DMS53 treated with DMSO at 0.1 percent for 48 hours (cell line): Measurements from ENCODE around the gene CSAG1.
"Not testable (repeated sequence)": the region's sequence is repeated elsewhere in the genome, so short reads cannot be mapped to it uniquely, and the experiment has no call there.

ENCODE experiments used
- DNase-seq: peaks from one replicate; lab custom pipeline; 2025; ENCODE audit not compliant: unreplicated experiment; lab: John Stamatoyannopoulos, UW

The CSAG1 gene

DNA sequence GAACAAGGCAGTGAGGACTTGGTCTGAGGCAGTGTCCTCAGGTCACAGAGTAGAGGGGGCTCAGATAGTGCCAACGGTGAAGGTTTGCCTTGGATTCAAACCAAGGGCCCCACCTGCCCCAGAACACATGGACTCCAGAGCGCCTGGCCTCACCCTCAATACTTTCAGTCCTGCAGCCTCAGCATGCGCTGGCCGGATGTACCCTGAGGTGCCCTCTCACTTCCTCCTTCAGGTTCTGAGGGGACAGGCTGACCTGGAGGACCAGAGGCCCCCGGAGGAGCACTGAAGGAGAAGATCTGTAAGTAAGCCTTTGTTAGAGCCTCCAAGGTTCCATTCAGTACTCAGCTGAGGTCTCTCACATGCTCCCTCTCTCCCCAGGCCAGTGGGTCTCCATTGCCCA is 33.1 kb downstream of the CSAG1 start:
- not testable (repeated sequence) for DNase-seq

DNA sequence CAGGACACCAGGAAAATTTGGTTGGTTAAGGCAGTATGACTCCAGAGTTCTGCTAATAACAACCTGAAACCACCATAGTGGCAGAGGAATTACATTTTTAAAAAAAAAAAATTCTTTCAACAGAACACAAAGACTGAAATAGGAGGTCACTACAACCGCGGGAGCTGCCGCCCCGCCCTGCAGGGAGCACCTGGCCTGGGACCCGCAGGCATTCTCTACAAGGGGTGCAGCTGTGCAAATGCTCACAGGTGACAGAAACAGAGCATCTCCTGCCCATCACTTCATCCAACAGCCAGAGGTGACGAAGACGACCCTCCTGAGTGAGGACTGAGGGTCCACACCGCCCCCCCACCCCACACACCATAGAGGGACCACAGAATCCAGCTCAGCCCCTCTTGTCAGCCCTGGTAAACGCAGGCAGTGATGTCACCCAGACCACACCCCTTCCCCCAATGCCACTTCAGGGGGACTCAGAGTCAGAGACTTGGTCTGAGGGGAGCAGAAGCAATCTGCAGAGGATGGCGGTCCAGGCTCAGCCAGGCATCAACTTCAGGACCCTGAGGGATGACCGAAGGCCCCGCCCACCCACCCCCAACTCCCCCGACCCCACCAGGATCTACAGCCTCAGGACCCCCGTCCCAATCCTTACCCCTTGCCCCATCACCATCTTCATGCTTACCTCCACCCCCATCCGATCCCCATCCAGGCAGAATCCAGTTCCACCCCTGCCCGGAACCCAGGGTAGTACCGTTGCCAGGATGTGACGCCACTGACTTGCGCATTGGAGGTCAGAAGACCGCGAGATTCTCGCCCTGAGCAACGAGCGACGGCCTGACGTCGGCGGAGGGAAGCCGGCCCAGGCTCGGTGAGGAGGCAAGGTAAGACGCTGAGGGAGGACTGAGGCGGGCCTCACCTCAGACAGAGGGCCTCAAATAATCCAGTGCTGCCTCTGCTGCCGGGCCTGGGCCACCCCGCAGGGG is 35.3 kb downstream of the CSAG1 start, which contains the start of gene MAGEA3:
TSS of gene MAGEA3 (plus strand) at position 843 of the 980 bp plus-strand sequence. CDS start 2,039 bp downstream, outside the sequence.
- not testable (repeated sequence) for DNase-seq

DNA sequence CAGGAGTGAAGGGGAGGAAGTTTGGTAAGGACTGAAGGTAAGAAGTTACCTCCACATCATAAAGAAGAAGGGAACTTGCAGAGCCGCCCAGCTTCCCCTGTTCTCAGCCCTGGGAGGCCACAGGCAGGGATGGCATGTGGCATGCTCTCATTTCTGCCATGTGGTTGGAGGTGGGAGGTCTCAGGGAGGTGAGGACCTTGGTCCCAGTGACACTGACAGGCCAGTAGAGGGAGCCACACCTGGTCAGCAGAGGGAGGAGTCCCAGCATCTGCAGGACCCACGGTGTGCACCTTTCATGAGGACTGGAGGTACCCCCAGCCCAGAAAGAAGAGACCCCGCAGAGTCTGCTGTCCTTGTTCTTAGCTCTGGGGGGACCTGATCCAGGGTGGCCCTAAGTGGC is 52.5 kb downstream of the CSAG1 start:
- DNase-seq: not testable (repeated sequence)
